GM12878 (cell line): ENCODE data around the gene FAM13C. TPM values are rescaled to one million over a fixed set of nuclear protein-coding genes. Genes with fewer than 3 reads are reported as not detected.

Source experiments
- ATAC-seq: fragments of 200-7000 bp; cut with Tn5 transposase; 3 replicates; pipeline ENCODE4 v1.9.1; 2020; ENCODE audit warnings: mild to moderate bottlenecking, moderate library complexity
- BruUV-seq: library from RNA; stranded (reverse); fragments of 400-500 nt; replicated peaks from 2 replicates; lab custom pipeline; 2021; lab: Mats Ljungman, UMichigan
- CTCF ChIA-PET: fragments of 300-600 bp; sonication (Branson Sonifier 250); formaldehyde crosslinking; extraction: SDS; loops from one replicate; lab custom pipeline; 2021; ENCODE audit warnings: inconsistent platforms; lab: Yijun Ruan, JAX
- POLR2A ChIA-PET: fragments of 350-600 bp; formaldehyde crosslinking; extraction: SDS; loops from one replicate; lab custom pipeline; 2021; ENCODE audit warnings: inconsistent platforms; lab: Charles Lee
- RAD21 ChIA-PET: fragments of 300-600 bp; sonication (Branson Sonifier 250); formaldehyde crosslinking; loops from one replicate; lab custom pipeline; 2023; ENCODE audit warnings: antibody characterized with exemption; ENCODE audit not compliant: unreplicated experiment; lab: Charles Lee
- SMC1A ChIA-PET: fragments of 300-600 bp; sonication (Branson Sonifier 250); formaldehyde crosslinking; loops from one replicate; lab custom pipeline; 2023; ENCODE audit not compliant: unreplicated experiment, uncharacterized antibody; lab: Charles Lee
- DNase-seq: peaks from one replicate; pipeline ENCODE4 v3.0.0-alpha.2; 2011; ENCODE audit warnings: low read depth, low spot score
- FAIRE-seq: peaks from 3 replicates; lab custom pipeline; 2011; peaks lifted over from hg19 to GRCh38; lab: Jason Lieb, UNC
- H2AFZ ChIP-seq: 2 replicates; pipeline ENCODE4 v1.6.0; 2011; ENCODE audit warnings: low read depth, low read length, control low read depth; ENCODE audit not compliant: control insufficient read depth
- H3K27ac ChIP-seq: 2 replicates; pipeline ENCODE4 v1.5.1; 2011; ENCODE audit warnings: control low read depth; ENCODE audit not compliant: control insufficient read depth, insufficient read depth
- H3K27me3 ChIP-seq, 2 experiments: replicated peaks in 1 of 2; 2 replicates each; pipeline versions ENCODE4 v1.6.0 to v1.6.1; 2011; ENCODE audit warnings: low read length in 1 of 2; ENCODE audit not compliant: control insufficient read depth in 2 of 2, insufficient read depth in 2 of 2
- H3K36me3 ChIP-seq, 2 experiments: 2 replicates each; pipeline ENCODE4 v1.5.1; 2011; ENCODE audit warnings: low read length in 1 of 2; ENCODE audit not compliant: control insufficient read depth in 2 of 2, insufficient read depth in 2 of 2
- H3K4me1 ChIP-seq: 2 replicates; pipeline ENCODE4 v1.6.1; 2011; ENCODE audit warnings: mild to moderate bottlenecking, low read length, moderate library complexity, mixed read lengths; ENCODE audit not compliant: control insufficient read depth, insufficient read depth
- H3K4me2 ChIP-seq: 2 replicates; pipeline ENCODE4 v1.6.0; 2011; ENCODE audit warnings: control low read depth; ENCODE audit not compliant: control insufficient read depth, insufficient read depth
- H3K4me3 ChIP-seq: fragments of 200-600 bp; sonication (generic); 2 replicates; pipeline ENCODE4 v1.5.1; 2016
- H3K79me2 ChIP-seq: 2 replicates; pipeline ENCODE4 v1.6.0; 2011; ENCODE audit warnings: low read length; ENCODE audit not compliant: control insufficient read depth, insufficient read depth
- H3K9ac ChIP-seq: 2 replicates; pipeline ENCODE4 v1.8.0; 2011; ENCODE audit warnings: low read length, control low read depth, mixed read lengths; ENCODE audit not compliant: control insufficient read depth, insufficient read depth
- H3K9me3 ChIP-seq: replicated peaks from 3 replicates; pipeline ENCODE4 v1.5.1; 2011; ENCODE audit warnings: mild to moderate bottlenecking, low read length; ENCODE audit not compliant: control insufficient read depth, insufficient read depth
- H4K20me1 ChIP-seq: 2 replicates; pipeline ENCODE4 v1.6.0; 2011; ENCODE audit not compliant: control insufficient read depth, insufficient read depth
- KLF5 ChIP-seq: fragments of 450-650 bp; IDR thresholded peaks from 2 replicates; pipeline ENCODE4 v1.6.1; 2014; ENCODE audit warnings: mild to moderate bottlenecking; ENCODE audit not compliant: partially characterized antibody
- MXI1 ChIP-seq: fragments of 150-350 bp; IDR thresholded peaks from 2 replicates; pipeline ENCODE4 v1.6.1; 2011; ENCODE audit warnings: low read depth, mild to moderate bottlenecking, inconsistent platforms, low read length, improper control_type of control experiment
- POLR2A ChIP-seq: IDR thresholded peaks from 2 replicates; pipeline ENCODE4 v1.6.1; 2011; ENCODE audit warnings: low read depth, mild to moderate bottlenecking, low read length
- POLR2AphosphoS2 ChIP-seq: IDR thresholded peaks from 2 replicates; pipeline ENCODE4 v1.6.1; 2011; ENCODE audit warnings: low read depth, mild to moderate bottlenecking, low read length, improper control_type of control experiment, moderate library complexity
- POU2F2 ChIP-seq: IDR thresholded peaks from 3 replicates; pipeline ENCODE4 v1.6.1; 2011; ENCODE audit warnings: low read depth, mild to moderate bottlenecking, low read length, borderline replicate concordance
- SMAD5 ChIP-seq: IDR thresholded peaks from 2 replicates; pipeline ENCODE4 v1.6.1; 2016; ENCODE audit warnings: antibody characterized with exemption, low read depth
- ZBED1 ChIP-seq: IDR thresholded peaks from 2 replicates; pipeline ENCODE4 v1.6.1; 2016; ENCODE audit warnings: borderline replicate concordance
- WGBS: methylation state at CpG from one replicate; pipeline ENCODE4 v1.1.6; 2016; ENCODE audit warnings: low lambda C conversion rate; ENCODE audit not compliant: insufficient replicate concordance, insufficient coverage; ENCODE audit errors: missing lambda C conversion rate; 5-methylcytosine and 5-hydroxymethylcytosine counted together
- in situ Hi-C: fragments of 300-500 bp; cut with MboI; formaldehyde crosslinking; loops from 9 replicates; pipeline ENCODE4 v1.14.3; 2018; ENCODE audit warnings: mixed read lengths
- intact Hi-C: fragments of 100-400 bp; cut with micrococcal nuclease; formaldehyde crosslinking; loops from one replicate; pipeline ENCODE4 v1.14.2; 2022; ENCODE audit not compliant: unreplicated experiment
- polyA plus RNA-seq, 11 experiments: library from polyadenylated mRNA; depleted of rRNA in 4 of 11; unstranded in 6 of 11; stranded (reverse) in 5 of 11; fragments of >200 nt; fragmentation: Nextera tagmentation in 4 of 11; fragmentation: Illumina TruSeq in 1 of 11; extraction: Ambion mirVana in 4 of 11; extraction: Trizol in 1 of 11; gene quantifications; 1 replicate in 1 of 11; 2 replicates in 10 of 11; pipeline versions ENCODE4 v1.2.1 to v1.2.3, GENCODE V29; 2011 to 2016; ENCODE audit warnings: inconsistent platforms in 2 of 11, missing spikeins in 2 of 11, low read depth in 1 of 11
- total RNA-seq, 4 experiments: library from RNA; depleted of rRNA in 3 of 4; stranded (reverse); fragments of >200 nt in 3 of 4; fragmentation: Illumina TruSeq in 1 of 4; extraction: Trizol in 1 of 4; gene quantifications; 2 replicates each; pipeline versions ENCODE4 v1.2.1 to v1.2.3, GENCODE V29; 2013 to 2021
- TF ChIP-seq, protein P1 (sequence below): fragments of 450-650 bp; IDR thresholded peaks from 2 replicates; pipeline ENCODE4 v1.6.1; 2017; ENCODE audit warnings: mild to moderate bottlenecking
- TF ChIP-seq, protein P2 (sequence below): IDR thresholded peaks from 2 replicates; pipeline ENCODE4 v1.6.1; 2011; ENCODE audit warnings: mild to moderate bottlenecking, low read depth, low read length, moderate library complexity; ENCODE audit not compliant: insufficient replicate concordance
- TF ChIP-seq, protein P3 (sequence below): fragments of 450-650 bp; conservative IDR thresholded peaks from 2 replicates; pipeline ENCODE4 v1.6.1; 2017; ENCODE audit warnings: mild to moderate bottlenecking, moderate library complexity

Gene FAM13C
- total and polyA plus RNA-seq, 10 of the 15 experiments (the other 5 are each of a cell fraction or from before 2014, with no cell fraction given), result 0.04 to 0.31 (median 0.13) TPM; not detected in 5

DNA sequence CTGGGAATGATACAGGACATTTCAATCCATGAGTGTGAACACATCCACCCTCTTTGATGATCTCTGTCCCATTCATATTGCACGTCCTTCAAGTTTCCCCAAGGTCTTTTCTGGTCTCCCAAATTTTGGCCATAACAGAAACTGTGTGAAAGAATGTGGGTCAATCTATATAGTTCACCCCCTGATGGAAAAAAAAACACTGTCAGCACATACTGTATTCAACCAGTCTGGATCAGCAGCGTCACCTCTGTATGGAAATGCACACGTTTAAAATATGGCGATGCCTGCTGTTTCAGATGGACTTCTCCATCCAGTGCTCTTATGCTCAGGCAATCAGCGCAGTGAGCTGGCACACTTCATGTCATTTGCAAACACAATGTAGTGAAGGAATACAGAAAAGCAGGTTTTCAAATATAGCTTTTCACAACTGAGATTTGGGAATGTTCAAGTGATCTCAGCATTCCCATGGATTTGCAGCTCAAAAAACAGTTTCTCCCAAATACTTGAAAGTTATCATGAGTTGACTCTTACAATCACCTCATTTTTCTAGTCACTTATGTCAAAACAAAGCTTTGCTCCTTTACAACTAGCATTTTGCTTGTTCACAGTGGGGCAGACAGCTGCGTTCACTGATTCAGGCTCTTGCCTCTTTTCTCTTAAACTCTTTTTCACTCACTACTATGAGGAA, 61.1 kb downstream of the FAM13C start (continued):
- no peak for TF ChIP-seq POLR2A
- TF ChIP-seq, protein P1, sequence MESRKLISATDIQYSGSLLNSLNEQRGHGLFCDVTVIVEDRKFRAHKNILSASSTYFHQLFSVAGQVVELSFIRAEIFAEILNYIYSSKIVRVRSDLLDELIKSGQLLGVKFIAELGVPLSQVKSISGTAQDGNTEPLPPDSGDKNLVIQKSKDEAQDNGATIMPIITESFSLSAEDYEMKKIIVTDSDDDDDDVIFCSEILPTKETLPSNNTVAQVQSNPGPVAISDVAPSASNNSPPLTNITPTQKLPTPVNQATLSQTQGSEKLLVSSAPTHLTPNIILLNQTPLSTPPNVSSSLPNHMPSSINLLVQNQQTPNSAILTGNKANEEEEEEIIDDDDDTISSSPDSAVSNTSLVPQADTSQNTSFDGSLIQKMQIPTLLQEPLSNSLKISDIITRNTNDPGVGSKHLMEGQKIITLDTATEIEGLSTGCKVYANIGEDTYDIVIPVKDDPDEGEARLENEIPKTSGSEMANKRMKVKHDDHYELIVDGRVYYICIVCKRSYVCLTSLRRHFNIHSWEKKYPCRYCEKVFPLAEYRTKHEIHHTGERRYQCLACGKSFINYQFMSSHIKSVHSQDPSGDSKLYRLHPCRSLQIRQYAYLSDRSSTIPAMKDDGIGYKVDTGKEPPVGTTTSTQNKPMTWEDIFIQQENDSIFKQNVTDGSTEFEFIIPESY, result no peak
- no peak for TF ChIP-seq POLR2AphosphoS2
- TF ChIP-seq POU2F2, result no peak
- no peak for TF ChIP-seq ZBED1

DNA sequence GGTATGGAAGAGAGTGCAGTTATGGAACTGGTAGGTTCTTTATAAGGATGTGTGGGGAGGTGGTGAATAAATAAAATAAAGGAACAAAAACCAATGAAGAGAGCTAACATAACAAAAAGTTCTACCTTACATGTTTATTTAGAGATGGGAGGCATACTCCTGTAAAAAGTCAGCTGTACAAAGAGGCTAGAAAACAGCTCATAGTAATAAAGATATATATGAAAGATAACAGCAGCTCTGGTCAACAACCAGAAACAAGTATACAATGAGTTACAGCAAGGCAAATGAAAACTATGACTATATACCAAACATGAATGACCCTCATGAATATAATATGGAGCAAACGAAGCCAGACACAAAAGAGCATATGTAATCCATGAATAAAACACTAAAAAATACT, 62.0 kb downstream of the FAM13C start:
- Histone ChIP-seq H3K27me3 (no peaks in the 10 kb centered on the region), H3K9ac (no peak overlapping the region), H4K20me1 (no peaks in the 10 kb centered on the region), H2AFZ (no peak overlapping the region), H3K4me1 (no peaks in the 10 kb centered on the region), H3K36me3 (no peaks in the 10 kb centered on the region), H3K4me3 (no peak overlapping the region), H3K9me3 (no peaks in the 10 kb centered on the region), H3K27ac (no peak overlapping the region), H3K79me2 (no peaks in the 10 kb centered on the region), H3K4me2 (no peak overlapping the region)
- no peak for ATAC-seq
- POLR2A ChIA-PET, result no interaction called here
- 0% methylated on average over 1 of the region's 1 CpG for WGBS
- no peak for FAIRE-seq
- BruUV-seq, result no TSS peak
- RAD21 ChIA-PET, result no interaction called here
- DNase-seq, result no peak
- CTCF ChIA-PET, result interaction anchor here (4.8 kb wide), 1 partner anchor 10 kb away, joined by 17 read pairs; no protein-coding TSS in a partner anchor
- TF ChIP-seq KLF5, result no peak
- TF ChIP-seq, protein P2, sequence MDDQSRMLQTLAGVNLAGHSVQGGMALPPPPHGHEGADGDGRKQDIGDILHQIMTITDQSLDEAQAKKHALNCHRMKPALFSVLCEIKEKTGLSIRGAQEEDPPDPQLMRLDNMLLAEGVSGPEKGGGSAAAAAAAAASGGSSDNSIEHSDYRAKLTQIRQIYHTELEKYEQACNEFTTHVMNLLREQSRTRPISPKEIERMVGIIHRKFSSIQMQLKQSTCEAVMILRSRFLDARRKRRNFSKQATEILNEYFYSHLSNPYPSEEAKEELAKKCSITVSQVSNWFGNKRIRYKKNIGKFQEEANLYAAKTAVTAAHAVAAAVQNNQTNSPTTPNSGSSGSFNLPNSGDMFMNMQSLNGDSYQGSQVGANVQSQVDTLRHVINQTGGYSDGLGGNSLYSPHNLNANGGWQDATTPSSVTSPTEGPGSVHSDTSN, result no peak
- no peak for TF ChIP-seq MXI1
- TF ChIP-seq, protein P3, sequence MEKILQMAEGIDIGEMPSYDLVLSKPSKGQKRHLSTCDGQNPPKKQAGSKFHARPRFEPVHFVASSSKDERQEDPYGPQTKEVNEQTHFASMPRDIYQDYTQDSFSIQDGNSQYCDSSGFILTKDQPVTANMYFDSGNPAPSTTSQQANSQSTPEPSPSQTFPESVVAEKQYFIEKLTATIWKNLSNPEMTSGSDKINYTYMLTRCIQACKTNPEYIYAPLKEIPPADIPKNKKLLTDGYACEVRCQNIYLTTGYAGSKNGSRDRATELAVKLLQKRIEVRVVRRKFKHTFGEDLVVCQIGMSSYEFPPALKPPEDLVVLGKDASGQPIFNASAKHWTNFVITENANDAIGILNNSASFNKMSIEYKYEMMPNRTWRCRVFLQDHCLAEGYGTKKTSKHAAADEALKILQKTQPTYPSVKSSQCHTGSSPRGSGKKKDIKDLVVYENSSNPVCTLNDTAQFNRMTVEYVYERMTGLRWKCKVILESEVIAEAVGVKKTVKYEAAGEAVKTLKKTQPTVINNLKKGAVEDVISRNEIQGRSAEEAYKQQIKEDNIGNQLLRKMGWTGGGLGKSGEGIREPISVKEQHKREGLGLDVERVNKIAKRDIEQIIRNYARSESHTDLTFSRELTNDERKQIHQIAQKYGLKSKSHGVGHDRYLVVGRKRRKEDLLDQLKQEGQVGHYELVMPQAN, result no peak
- TF ChIP-seq POU2F2, result no peak
- no peak for TF ChIP-seq SMAD5
- TF ChIP-seq, protein P1, result no peak
- intact Hi-C loops (no loop called here), in situ Hi-C loops (no loop called here)
- SMC1A ChIA-PET, result interaction anchor here (0.8 to 2.3 kb wide), 3 partner anchors 11 to 80 kb away, joined by 3 to 11 read pairs (median 3); no protein-coding TSS in a partner anchor
